SIG-M5 treated with dmso at 0.1 percent for 504 hours (cell line): ENCODE results near the gene RAD50.
A peak's percentile ranks its signal among the peaks of the same experiment; 100 is the strongest.
"Not testable (repeated sequence)": the region's sequence is repeated elsewhere in the genome, so short reads cannot be mapped to it uniquely, and the experiment has no call there.

Experiments
- DNase-seq: peaks from one replicate; lab custom pipeline; 2025; ENCODE audit not compliant: unreplicated experiment; lab: John Stamatoyannopoulos, UW

Gene RAD50

GRCh38 chr5:132556763-132557477, at the start of gene RAD50:
TSS of gene RAD50 (plus strand) at chr5:132556977. CDS start at chr5:132557325, 348 bp downstream.
- peak; percentile 87 for DNase-seq

GRCh38 chr5:132510076-132510475, 46.7 kb upstream of the RAD50 start:
- DNase-seq, result no peak

DNA sequence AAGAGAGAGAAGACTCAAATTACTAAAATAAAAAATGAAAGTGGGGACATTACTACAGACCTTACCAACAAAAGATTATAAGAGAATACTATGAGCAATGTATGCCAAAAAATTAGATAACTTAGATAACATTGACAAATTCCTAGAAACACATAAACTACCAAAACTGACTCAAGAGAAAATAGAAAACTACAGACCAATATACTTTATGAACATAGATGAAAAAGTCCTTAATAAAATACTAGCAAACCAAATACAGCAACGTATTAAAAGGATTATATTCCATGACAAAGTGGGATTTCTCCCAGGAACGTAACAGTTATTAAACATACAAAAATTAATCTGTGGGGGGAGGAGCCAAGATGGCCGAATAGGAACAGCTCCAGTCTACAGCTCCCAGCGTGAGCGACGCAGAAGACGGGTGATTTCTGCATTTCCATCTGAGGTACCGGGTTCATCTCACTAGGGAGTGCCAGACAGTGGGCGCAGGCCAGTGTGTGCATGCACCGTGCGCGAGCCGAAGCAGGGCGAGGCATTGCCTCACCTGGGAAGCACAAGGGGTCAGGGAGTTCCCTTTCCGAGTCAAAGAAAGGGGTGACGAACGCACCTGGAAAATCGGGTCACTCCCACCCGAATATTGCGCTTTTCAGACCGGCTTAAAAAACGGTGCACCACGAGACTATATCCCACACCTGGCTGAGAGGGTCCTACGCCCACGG, 43.0 kb upstream of the RAD50 start:
- not testable (repeated sequence) for DNase-seq

- DNase-seq, result not testable (repeated sequence)
Observed at GRCh38 chr5:132522067-132522466, 34.7 kb upstream of the RAD50 start.

- not testable (repeated sequence) for DNase-seq
Observed at GRCh38 chr5:132524877-132525276, 31.9 kb upstream of the RAD50 start.

DNA sequence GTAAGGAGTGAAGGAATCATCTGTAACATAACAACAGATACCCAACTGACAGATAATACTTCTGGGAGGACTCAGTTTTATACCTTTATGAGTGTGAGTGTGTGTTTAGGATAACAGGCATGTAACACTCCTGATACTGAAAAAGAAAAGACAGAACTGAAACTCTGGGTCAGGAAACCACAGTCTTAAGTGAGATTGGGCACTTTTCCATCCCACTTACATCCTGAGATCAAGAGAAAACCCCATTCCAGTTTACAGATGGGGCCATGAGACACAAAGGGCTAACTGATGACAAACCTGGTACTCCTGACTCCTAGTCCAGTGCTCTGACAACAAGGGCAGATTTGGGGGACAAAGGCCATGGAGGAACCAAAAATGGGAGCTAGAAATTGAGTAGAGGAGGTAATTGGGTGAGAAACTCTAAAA, 31.5 kb upstream of the RAD50 start:
- DNase-seq, result peak; percentile 66

DNA sequence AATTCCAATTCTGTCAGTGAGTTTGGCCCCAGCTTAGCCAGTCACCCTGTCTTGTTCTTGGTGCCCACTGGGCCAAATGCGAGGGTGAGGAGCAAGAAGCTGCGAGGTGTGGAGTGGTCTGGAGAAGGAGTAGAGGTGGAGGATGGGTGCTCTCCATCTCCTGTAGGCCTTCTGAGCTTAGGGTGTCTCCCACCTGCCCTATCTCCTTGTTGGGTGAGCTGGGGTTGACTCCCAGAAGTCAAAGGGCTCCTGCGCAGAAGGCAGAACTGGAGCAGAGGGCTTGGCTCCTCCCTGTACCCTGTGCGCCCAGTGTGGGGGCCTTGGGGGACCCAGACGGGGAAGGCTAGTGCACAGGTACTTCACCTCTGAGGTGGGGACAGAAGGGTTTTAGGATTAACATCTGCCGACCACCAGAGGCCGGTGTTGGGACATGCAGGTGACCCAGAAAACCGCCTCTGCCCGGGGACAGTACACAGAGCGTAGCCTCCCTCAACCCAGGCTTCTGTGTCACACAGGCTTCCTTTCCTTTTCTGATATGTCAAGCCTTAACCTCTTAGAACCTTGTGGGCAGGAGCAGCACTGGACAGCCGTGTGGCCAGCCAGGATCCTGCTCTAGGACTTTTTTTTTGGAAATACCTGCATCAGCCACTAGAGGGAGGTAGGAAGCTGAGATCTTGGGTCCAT, 30.3 kb upstream of the RAD50 start:
- peak; percentile 55 for DNase-seq

- DNase-seq, result peak; percentile 16
Observed at GRCh38 chr5:132526974-132527564, 29.7 kb upstream of the RAD50 start.

- DNase-seq, result no peak
Observed at GRCh38 chr5:132528021-132528420, 28.8 kb upstream of the RAD50 start.

- DNase-seq, result no peak
Observed at GRCh38 chr5:132528866-132529634, 27.7 kb upstream of the RAD50 start.

DNA sequence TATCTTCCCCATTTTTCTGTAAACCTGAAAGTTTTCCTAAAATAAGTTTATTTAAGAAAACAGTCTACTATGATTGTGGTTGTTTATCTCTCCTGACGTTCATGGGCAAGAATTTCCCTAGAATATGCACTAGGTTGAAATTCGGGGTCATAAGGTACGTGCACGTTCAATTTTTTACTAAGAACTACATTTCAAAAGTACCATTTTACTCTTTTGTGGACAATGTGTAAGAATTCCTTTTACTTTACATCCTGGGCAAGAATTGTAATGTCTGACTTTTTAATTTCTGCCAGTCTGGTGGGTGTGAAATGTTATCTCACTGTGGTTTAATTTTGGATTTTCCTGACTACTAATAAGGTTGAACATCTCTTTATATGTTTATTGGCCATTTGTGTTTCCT, 25.8 kb upstream of the RAD50 start:
- no peak for DNase-seq

GRCh38 chr5:132539716-132540115, 17.1 kb upstream of the RAD50 start:
- DNase-seq, result no peak

DNA sequence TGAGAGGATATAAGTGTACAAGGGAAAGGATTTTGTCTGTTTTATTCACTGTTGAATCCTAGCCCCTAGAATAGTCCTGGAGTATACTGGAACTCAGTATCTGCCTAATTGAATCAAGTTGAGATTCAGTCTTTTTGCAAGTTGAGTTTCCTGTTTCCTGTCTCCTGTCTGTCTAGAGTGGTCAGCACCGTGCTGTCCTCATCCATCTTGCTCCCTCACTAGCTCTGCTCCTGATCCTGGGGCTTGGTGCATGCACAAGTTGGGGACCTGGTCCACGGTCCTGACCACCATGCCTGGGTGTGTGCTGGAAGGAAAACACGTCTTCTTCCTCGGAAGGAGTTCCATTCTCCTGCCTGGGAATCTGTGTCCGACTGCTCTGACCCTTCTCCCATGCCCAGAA, 16.6 kb upstream of the RAD50 start:
- no peak for DNase-seq

GRCh38 chr5:132540764-132541163, 16.0 kb upstream of the RAD50 start:
- DNase-seq, result no peak

GRCh38 chr5:132543472-132544201, 13.1 kb upstream of the RAD50 start, which contains the start of gene IL5:
TSS of gene IL5 (minus strand) at chr5:132543522. CDS start at chr5:132543478, 44 bp downstream.
- no peak for DNase-seq

GRCh38 chr5:132546108-132546507, 10.7 kb upstream of the RAD50 start:
- no peak for DNase-seq

DNA sequence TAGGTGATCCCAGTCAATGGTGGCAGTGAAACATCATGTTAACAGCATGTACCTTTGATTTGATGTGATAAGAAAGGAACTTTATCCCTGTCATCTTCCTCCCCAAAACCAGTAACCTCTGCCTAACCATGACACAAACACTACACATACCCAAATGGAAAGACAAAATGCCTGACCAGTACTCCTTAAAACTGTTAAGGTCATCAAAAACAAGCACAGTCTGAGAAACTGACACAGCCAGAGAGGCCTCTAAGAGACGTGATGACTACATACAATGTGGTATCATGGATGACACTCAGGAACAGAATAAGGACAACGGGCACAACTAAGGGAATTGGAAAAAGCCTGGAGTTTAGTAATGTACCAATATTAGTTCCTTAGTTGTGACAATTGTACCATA, 9.5 kb upstream of the RAD50 start:
- no peak for DNase-seq

- DNase-seq, result not testable (repeated sequence)
Observed at GRCh38 chr5:132548834-132549233, 7.9 kb upstream of the RAD50 start.

DNA sequence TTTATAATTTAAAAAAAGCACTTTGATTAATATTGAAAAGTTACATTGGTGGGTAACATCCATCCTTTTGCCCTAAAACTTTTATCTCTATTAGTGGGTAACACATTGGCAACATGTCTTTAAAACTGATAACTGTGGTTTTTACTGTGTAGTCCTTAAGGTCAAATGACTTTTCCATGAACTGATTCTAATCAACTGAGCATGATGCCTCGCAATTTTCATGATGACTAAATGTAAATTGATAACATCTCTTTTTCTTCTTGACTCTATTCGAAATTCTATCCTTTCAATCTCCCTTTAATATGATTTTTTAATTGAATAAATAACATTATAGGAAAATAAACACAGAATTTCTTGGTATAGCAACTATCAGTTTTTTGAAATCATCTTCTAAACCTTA, 7.2 kb upstream of the RAD50 start:
- DNase-seq, result no peak

- DNase-seq, result no peak
Observed at GRCh38 chr5:132556153-132556762, 519 bp upstream of the RAD50 start.
